HG02884 (cell line): ENCODE data around the gene SYNRG.
A peak's percentile ranks its signal among the peaks of the same experiment; 100 is the strongest.
"Not testable (repeated sequence)": the region's sequence is repeated elsewhere in the genome, so short reads cannot be mapped to it uniquely, and the experiment has no call there.

Experiments
- ATAC-seq: cut with Tn5 transposase; IDR thresholded peaks from one replicate; pipeline ENCODE4 v1.9.1; 2021; ENCODE audit warnings: mild to moderate bottlenecking, moderate library complexity; ENCODE audit not compliant: unreplicated experiment

Gene SYNRG

GRCh38 chr17:37609170-37610040 lies at the start of gene SYNRG:
SYNRG (minus strand) TSS chr17:37609418; CDS start chr17:37609355, 63 bp downstream.
- peak; percentile 89 for ATAC-seq

GRCh38 chr17:37657202-37657601 lies 48.0 kb upstream of the SYNRG start:
- no peak for ATAC-seq

- no peak for ATAC-seq
Observed at GRCh38 chr17:37651849-37652248, 42.6 kb upstream of the SYNRG start.

- ATAC-seq = no peak
Observed at GRCh38 chr17:37650419-37651003, 41.3 kb upstream of the SYNRG start.

- no peak for ATAC-seq
Observed at GRCh38 chr17:37648555-37648954, 39.3 kb upstream of the SYNRG start.

- no peak for ATAC-seq
Observed at GRCh38 chr17:37647856-37648255, 38.6 kb upstream of the SYNRG start.

- ATAC-seq = no peak
Observed at GRCh38 chr17:37643869-37644268, 34.7 kb upstream of the SYNRG start.

GRCh38 chr17:37643118-37643766 lies 34.0 kb upstream of the SYNRG start, which contains the start of gene DDX52:
DDX52 (minus strand) TSS chr17:37643446; CDS start chr17:37643420, 26 bp downstream.
- no peak for ATAC-seq

GRCh38 chr17:37642681-37643080 lies 33.5 kb upstream of the SYNRG start:
- no peak for ATAC-seq

GRCh38 chr17:37640015-37640414 lies 30.8 kb upstream of the SYNRG start:
- ATAC-seq = no peak

- no peak for ATAC-seq
Observed at GRCh38 chr17:37637956-37638355, 28.7 kb upstream of the SYNRG start.

GRCh38 chr17:37616430-37616829 lies 7.2 kb upstream of the SYNRG start:
- ATAC-seq = not testable (repeated sequence)

- ATAC-seq = no peak
Observed at GRCh38 chr17:37614823-37615222, 5.6 kb upstream of the SYNRG start.

GRCh38 chr17:37614391-37614790 lies 5.2 kb upstream of the SYNRG start:
- ATAC-seq = no peak

- ATAC-seq = no peak
Observed at GRCh38 chr17:37610971-37611370, 1.8 kb upstream of the SYNRG start.

GRCh38 chr17:37610041-37610420 lies 813 bp upstream of the SYNRG start:
- not testable (repeated sequence) for ATAC-seq

GRCh38 chr17:37608351-37609169 lies 658 bp downstream of the SYNRG start:
- ATAC-seq = peak; percentile 15

GRCh38 chr17:37607637-37608331 lies 1.4 kb downstream of the SYNRG start:
- ATAC-seq = no peak

GRCh38 chr17:37605813-37606505 lies 3.3 kb downstream of the SYNRG start:
- ATAC-seq = no peak

- ATAC-seq = no peak
Observed at GRCh38 chr17:37605081-37605480, 4.1 kb downstream of the SYNRG start.
